Mesendoderm (in vitro differentiated cells): ENCODE measurements around the gene SRR.

Experiments
- DNase-seq: peaks from one replicate; pipeline ENCODE4 v3.0.0; 2013
- H2AK5ac ChIP-seq: 2 replicates; pipeline ENCODE4 v1.6.1; 2013; ENCODE audit warnings: low read length, inconsistent platforms
- H2BK120ac ChIP-seq: 2 replicates; pipeline ENCODE4 v1.6.1; 2013; ENCODE audit warnings: low read depth, mild to moderate bottlenecking, low read length, moderate library complexity, mixed read lengths
- H2BK15ac ChIP-seq: replicated peaks from 2 replicates; pipeline ENCODE4 v1.6.1; 2013; ENCODE audit warnings: low read depth, mild to moderate bottlenecking, moderate library complexity
- H2BK5ac ChIP-seq: 2 replicates; pipeline ENCODE4 v1.6.1; 2013; ENCODE audit warnings: low read length, inconsistent platforms
- H3K18ac ChIP-seq: 2 replicates; pipeline ENCODE4 v1.6.1; 2013; ENCODE audit warnings: mild to moderate bottlenecking, low read length, mixed read lengths
- H3K23ac ChIP-seq: one replicate; pipeline ENCODE4 v1.6.1; 2013; ENCODE audit warnings: low read length
- H3K27ac ChIP-seq: 2 replicates; pipeline ENCODE4 v1.5.1; 2013; ENCODE audit warnings: low read depth, mild to moderate bottlenecking, inconsistent platforms, low read length, moderate library complexity
- H3K27me3 ChIP-seq: 2 replicates; pipeline ENCODE4 v1.6.1; 2013; ENCODE audit warnings: low read length, control low read depth, mild to moderate bottlenecking, inconsistent platforms; ENCODE audit not compliant: insufficient read depth, poor library complexity
- H3K36me3 ChIP-seq: 2 replicates; pipeline ENCODE4 v1.6.1; 2013; ENCODE audit warnings: low read length, inconsistent platforms; ENCODE audit not compliant: control insufficient read depth, insufficient read depth
- H3K4ac ChIP-seq: one replicate; pipeline ENCODE4 v1.6.1; 2013; ENCODE audit warnings: low read depth, mild to moderate bottlenecking, low read length, moderate library complexity
- H3K4me1 ChIP-seq: 2 replicates; pipeline ENCODE4 v1.6.1; 2013; ENCODE audit warnings: low read depth, low read length, inconsistent platforms; ENCODE audit not compliant: control insufficient read depth
- H3K4me2 ChIP-seq: 2 replicates; pipeline ENCODE4 v1.6.1; 2013; ENCODE audit warnings: low read length
- H3K4me3 ChIP-seq: 2 replicates; pipeline ENCODE4 v1.5.1; 2013; ENCODE audit warnings: mild to moderate bottlenecking, low read length
- H3K56ac ChIP-seq: one replicate; pipeline ENCODE4 v1.6.1; 2013; ENCODE audit warnings: low read length
- H3K79me1 ChIP-seq: 2 replicates; pipeline ENCODE4 v1.6.1; 2013; ENCODE audit warnings: low read length, inconsistent platforms
- H3K79me2 ChIP-seq: 2 replicates; pipeline ENCODE4 v1.6.1; 2013; ENCODE audit warnings: mild to moderate bottlenecking, low read length; ENCODE audit not compliant: control insufficient read depth, insufficient read depth
- H3K9ac ChIP-seq: 2 replicates; pipeline ENCODE4 v1.6.1; 2013; ENCODE audit warnings: low read length, inconsistent platforms
- H4K5ac ChIP-seq: one replicate; pipeline ENCODE4 v1.6.1; 2013; ENCODE audit warnings: low read length
- H4K8ac ChIP-seq: one replicate; pipeline ENCODE4 v1.6.1; 2013; ENCODE audit warnings: low read depth, mild to moderate bottlenecking, control low read depth, low read length, moderate library complexity
- WGBS: extraction: QIAGEN DNeasy Blood & Tissue Kit; methylation state at CpG from one replicate; pipeline ENCODE4 v1.1.7; 2013; ENCODE audit warnings: low lambda C conversion rate, missing lambda C conversion rate; ENCODE audit not compliant: insufficient coverage; ENCODE audit errors: extremely low coverage; 5-methylcytosine and 5-hydroxymethylcytosine counted together

The SRR gene

DNA sequence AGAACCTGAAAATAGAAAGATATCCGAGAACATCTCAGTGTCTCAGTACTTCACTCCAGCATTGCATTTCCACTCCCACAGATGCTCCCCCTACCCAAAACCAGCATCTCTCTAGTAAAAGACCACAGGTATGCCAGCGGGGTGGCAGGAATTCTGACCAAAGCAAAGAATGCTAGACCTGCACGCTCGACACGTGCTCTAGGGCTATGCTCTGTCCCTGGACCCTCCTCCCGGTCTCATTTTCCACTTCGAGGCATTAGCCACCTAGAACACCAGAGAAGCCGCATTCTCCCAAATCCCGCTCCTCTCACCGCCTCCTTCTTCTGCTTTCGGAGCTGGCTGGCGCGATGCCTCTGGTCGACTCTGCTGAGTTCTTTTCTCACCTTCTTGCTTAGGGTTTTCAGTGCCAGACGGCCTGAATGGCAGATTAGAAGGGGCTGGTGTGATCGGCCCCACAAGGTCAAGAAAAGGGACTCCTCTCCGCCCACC is 32.0 kb downstream of the SRR start:
- Histone ChIP-seq H3K4me1 (no peaks in the 10 kb centered on the region), H3K9ac (peak overlapping the region; percentile 96), H3K23ac (no peak overlapping the region), H3K27ac (no peak overlapping the region), H3K4me2 (peak overlapping the region; percentile 84), H2BK5ac (no peak overlapping the region), H2BK15ac (no peak overlapping the region), H3K4me3 (peak overlapping the region; percentile 91), H3K79me2 (peaks cover 27% of the 10 kb centered on the region), H3K36me3 (peaks cover 26% of the 10 kb centered on the region), H3K4ac (peak overlapping the region; percentile 70), H3K79me1 (peaks cover 16% of the 10 kb centered on the region), H4K5ac (no peak overlapping the region), H3K18ac (no peak overlapping the region), H4K8ac (no peak overlapping the region), H3K56ac (peak overlapping the region; percentile 85), H2AK5ac (peak overlapping the region; percentile 60), H2BK120ac (no peak overlapping the region), H3K27me3 (no peaks in the 10 kb centered on the region)
- WGBS: no CpG with 5 or more reads among the region's 17 CpGs
- DNase-seq: peak; percentile 59

GRCh38 chr17:2336215-2336851 is 32.6 kb downstream of the SRR start, which contains the start of gene TSR1:
Gene TSR1, minus strand, starts transcription at chr17:2336457. Its CDS starts 30 bp downstream, at chr17:2336427.
- Histone ChIP-seq H3K18ac (no peak within 1 kb of the TSS), H2AK5ac (peak within 1 kb of the TSS; percentile 60), H3K4me3 (peak within 1 kb of the TSS; percentile 91), H3K56ac (peak within 1 kb of the TSS; percentile 86), H3K79me2 (peaks cover 27% of the 10 kb centered on the region), H4K8ac (no peak within 1 kb of the TSS), H2BK5ac (no peak within 1 kb of the TSS), H3K4me2 (peak within 1 kb of the TSS; percentile 84), H3K27me3 (no peaks in the 10 kb centered on the region), H2BK15ac (no peak within 1 kb of the TSS), H3K23ac (peak within 1 kb of the TSS; percentile 87), H3K79me1 (peaks cover 14% of the 10 kb centered on the region), H2BK120ac (no peak within 1 kb of the TSS), H3K4ac (peak within 1 kb of the TSS; percentile 70), H4K5ac (no peak within 1 kb of the TSS), H3K4me1 (no peaks in the 10 kb centered on the region), H3K9ac (peak within 1 kb of the TSS; percentile 96), H3K27ac (peak within 1 kb of the TSS; percentile 0), H3K36me3 (peaks cover 22% of the 10 kb centered on the region)
- no CpG with 5 or more reads among the region's 48 CpGs for WGBS
- DNase-seq: peak; percentile 96

DNA sequence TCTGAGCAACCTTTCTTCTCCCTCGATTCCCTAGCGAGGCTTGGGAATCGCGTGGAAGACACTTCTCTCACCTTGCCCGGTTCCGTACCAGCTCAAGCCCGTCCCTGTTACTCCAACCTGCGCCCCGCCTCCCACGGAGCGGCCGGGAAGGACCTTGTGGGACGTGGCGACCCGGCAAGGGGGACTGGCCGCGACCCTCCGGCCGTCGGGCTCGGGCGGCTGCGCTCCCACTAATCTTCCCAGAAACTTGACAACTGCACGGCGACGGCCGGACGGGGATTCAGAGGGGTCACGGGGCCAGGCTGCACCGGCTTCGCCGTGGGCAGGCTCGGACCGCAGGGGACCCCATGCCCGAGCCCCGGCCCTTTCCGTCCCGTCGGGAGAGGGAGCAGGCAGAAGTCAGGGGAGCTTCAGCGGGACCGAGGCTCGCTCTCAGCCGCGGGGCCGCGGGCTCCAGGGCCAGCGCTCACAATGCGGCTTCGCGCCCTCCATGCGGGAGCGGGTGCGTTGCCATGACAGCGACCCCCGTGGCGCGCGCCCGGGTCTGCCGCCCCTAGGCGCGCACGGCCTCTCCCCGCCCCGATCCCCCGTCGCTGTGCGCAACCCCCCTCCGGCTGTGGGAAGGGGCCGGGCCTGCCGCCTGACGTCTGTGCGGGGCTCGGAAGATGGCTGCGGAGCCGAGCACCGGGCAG is 33.2 kb downstream of the SRR start, which contains the start of gene SGSM2:
SGSM2 (plus strand) TSS at position 650 of the 692 bp plus-strand sequence. CDS start 188 bp downstream, outside the sequence.
- no CpG with 5 or more reads among the region's 77 CpGs for WGBS
- peak within 1 kb of the TSS; percentile 0 for H3K27ac ChIP-seq
- peak within 1 kb of the TSS; percentile 24 for H2BK120ac ChIP-seq

GRCh38 chr17:2337544-2338314 is 34.0 kb downstream of the SRR start:
- Histone ChIP-seq H3K4me1 (no peaks in the 10 kb centered on the region), H3K56ac (peak overlapping the region; percentile 86), H3K79me2 (peaks cover 27% of the 10 kb centered on the region), H2AK5ac (no peak overlapping the region), H2BK5ac (no peak overlapping the region), H3K23ac (no peak overlapping the region), H3K18ac (peak overlapping the region; percentile 88), H3K4me3 (peak overlapping the region; percentile 64), H3K4me2 (peak overlapping the region; percentile 77), H3K4ac (peak overlapping the region; percentile 50), H4K5ac (no peak overlapping the region), H4K8ac (no peak overlapping the region), H3K27ac (no peak overlapping the region), H3K79me1 (peaks cover 13% of the 10 kb centered on the region), H2BK15ac (no peak overlapping the region), H2BK120ac (peak overlapping the region; percentile 24), H3K9ac (peak overlapping the region; percentile 71), H3K27me3 (no peaks in the 10 kb centered on the region), H3K36me3 (peaks cover 18% of the 10 kb centered on the region)
- peak; percentile 47 for DNase-seq
- WGBS: no CpG with 5 or more reads among the region's 92 CpGs

More for the DNA sequence above, 33.2 kb downstream of the SRR start, which contains the start of gene SGSM2:
- peak; percentile 38 for DNase-seq
- H2BK5ac ChIP-seq: no peak within 1 kb of the TSS
- H3K79me2 ChIP-seq: peaks cover 27% of the 10 kb centered on the region
- no peaks in the 10 kb centered on the region for H3K27me3 ChIP-seq
- no peak within 1 kb of the TSS for H2BK15ac ChIP-seq
- H4K5ac ChIP-seq: no peak within 1 kb of the TSS
- H3K9ac ChIP-seq: peak within 1 kb of the TSS; percentile 71
- peak within 1 kb of the TSS; percentile 77 for H3K4me2 ChIP-seq
- no peak within 1 kb of the TSS for H2AK5ac ChIP-seq
- H3K36me3 ChIP-seq: peaks cover 18% of the 10 kb centered on the region
- no peaks in the 10 kb centered on the region for H3K4me1 ChIP-seq
- peak within 1 kb of the TSS; percentile 86 for H3K56ac ChIP-seq
- peak within 1 kb of the TSS; percentile 87 for H3K23ac ChIP-seq
- peak within 1 kb of the TSS; percentile 64 for H3K4me3 ChIP-seq
- H3K4ac ChIP-seq: peak within 1 kb of the TSS; percentile 61
- H3K18ac ChIP-seq: peak within 1 kb of the TSS; percentile 88
- no peak within 1 kb of the TSS for H4K8ac ChIP-seq
- H3K79me1 ChIP-seq: peaks cover 13% of the 10 kb centered on the region

- Histone ChIP-seq H3K27me3 (no peaks in the 10 kb centered on the region), H2AK5ac (no peak overlapping the region), H3K27ac (no peak overlapping the region), H3K79me2 (peaks cover 25% of the 10 kb centered on the region), H3K9ac (peak overlapping the region; percentile 71), H2BK15ac (no peak overlapping the region), H3K79me1 (peaks cover 11% of the 10 kb centered on the region), H3K56ac (peak overlapping the region; percentile 81), H3K36me3 (peaks cover 14% of the 10 kb centered on the region), H3K4me1 (no peaks in the 10 kb centered on the region), H3K18ac (no peak overlapping the region), H3K4me3 (peak overlapping the region; percentile 64), H2BK120ac (no peak overlapping the region), H4K5ac (no peak overlapping the region), H3K4ac (no peak overlapping the region), H3K4me2 (peak overlapping the region; percentile 77), H2BK5ac (no peak overlapping the region), H4K8ac (no peak overlapping the region), H3K23ac (no peak overlapping the region)
- WGBS: no CpG with 5 or more reads among the region's 5 CpGs
- DNase-seq: peak; percentile 62
Observed at GRCh38 chr17:2338315-2338657, 34.5 kb downstream of the SRR start.
